RPMI7951 (cell line): ENCODE results near the gene CHTF18. TPM values are rescaled to one million over a fixed set of nuclear protein-coding genes. Genes with fewer than 3 reads are reported as not detected.
"Not testable (repeated sequence)": the region's sequence is repeated elsewhere in the genome, so short reads cannot be mapped to it uniquely, and the experiment has no call there.

Experiments
- DNase-seq: peaks from one replicate; pipeline ENCODE4 v3.0.0-alpha.2; 2012; ENCODE audit warnings: low read depth
- total RNA-seq: library from RNA; depleted of rRNA; stranded (reverse); fragments of >200 nt; shearing (Covaris generic); gene quantifications from 2 replicates; pipeline ENCODE4 v1.2.3, GENCODE V29; 2014

The CHTF18 gene
- total RNA-seq, 1 experiment from 2014 or later = 11.7 TPM

DNA sequence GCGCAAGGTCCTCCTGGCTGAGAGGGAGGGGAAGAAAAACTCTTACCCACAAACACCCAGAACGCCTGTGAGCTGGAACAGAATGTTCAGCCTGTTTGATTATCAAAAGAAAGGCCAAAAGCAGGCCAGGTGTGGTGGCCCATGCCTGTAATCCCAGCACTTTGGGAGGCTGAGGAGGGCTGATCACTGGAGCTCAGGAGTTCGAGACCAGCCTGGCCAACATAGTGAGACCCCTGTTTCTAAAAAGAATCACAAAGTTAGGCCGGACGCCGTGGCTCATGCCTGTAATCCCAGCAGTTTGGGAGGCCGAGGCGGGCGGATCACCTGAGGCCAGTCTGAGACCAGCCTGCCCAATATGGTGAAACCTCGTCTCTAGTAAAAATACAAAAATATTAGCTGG is 12.1 kb upstream of the CHTF18 start:
- not testable (repeated sequence) for DNase-seq

DNA sequence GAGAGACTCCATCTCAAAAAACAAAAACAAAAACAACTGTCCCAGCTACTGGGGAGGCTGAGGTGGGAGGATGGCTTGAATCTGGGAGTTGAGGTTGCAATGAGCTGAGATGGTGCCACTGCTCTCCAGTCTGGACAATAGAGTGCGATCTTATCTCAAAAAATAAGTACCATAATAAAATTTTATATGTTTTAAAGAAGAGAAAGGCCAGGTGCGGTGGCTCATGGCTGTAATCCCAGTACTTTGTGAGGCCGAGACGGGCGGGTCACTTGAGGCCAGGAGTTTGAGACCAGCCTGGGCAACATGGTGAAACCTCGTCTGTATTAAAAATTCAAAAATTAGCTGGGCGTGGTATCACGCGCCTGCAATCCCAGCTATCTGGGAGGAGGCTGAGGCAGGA is 11.6 kb upstream of the CHTF18 start:
- DNase-seq = no peak

DNA sequence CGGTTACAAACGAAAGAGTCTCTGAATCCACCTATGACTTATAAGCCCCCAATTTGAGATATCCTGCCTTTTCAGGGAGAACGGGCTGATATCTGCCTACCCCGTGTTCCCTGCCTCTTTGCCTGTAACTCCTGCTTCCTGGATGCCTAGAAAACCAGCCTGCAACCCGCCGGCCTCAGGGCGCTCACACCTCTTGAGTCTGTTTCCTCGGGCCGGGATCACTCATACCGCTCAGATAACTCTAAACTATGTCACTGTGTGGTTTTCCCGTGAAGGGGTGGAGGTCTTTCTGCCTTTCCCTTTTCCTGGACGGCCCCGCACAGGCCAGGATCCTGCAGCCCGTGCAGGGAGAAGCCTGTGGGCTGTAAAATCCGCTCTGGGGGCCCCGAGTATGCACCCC is 10.6 kb upstream of the CHTF18 start:
- no peak for DNase-seq

DNA sequence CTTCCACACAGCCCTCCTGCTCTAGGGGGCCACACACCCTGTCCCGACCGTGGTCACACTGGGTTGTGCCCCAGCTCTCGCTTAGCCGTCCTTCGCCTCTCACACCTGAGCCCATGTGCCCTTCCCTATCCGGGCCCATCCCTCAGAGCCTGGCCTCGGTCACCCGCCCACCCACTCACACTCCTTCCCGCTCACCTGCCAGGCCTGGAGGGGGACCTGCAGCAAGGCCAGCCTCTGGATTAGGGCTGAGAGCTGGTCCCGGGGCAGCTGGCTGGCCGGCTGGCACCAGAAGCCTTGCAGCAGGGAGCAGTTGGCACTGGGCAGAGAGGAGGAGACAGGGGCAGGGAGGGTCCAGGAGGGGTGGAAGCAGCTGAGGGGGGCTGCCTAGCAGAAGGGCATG is 10.0 kb upstream of the CHTF18 start:
- no peak for DNase-seq

DNA sequence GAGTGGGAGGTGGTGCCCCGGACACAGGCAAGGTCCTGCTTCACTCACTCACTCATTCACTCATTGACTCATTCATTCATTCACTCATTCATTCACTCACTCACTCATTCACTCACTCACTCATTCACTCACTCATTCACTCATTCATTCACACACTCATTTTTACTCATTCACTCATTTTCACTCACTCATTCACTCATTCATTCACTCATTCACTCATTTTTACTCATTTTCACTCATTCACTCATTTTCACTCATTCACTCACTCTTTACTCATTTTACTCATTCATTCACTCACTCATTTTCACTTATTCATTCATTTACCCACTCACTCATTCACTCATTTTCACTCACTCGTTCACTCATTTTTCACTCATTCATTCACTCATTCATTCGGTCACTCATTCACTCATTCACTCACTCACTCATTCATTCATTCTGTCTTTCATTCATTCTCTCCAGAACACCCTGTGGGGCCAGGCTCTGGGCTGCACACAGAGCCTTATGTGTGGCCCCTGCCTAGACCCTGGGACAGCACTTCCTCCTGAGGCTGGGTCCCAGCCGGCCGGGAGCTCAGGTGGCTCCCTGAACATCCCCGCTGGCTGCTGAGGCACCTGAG is 9.4 kb upstream of the CHTF18 start:
- no peak for DNase-seq

DNA sequence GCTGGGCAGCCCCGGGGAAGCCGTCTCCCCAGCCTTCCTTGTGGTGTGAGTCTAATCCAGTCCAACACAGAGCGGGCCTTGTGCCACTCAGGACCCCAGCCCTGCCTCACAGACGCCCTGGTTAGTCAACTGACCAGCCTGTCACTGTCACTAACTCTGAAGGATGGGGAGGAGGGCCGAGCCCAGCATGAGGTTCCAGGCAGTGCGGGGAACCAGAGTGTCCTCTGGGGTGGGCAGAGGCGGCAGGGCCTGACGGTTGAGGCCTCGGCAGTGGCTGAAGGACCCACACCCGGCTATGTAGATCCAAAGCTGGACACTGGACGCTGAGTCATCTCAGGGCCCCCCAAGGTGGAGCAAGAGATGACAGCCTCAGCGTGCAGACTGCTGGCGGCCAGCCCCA is 8.9 kb upstream of the CHTF18 start:
- DNase-seq = no peak

DNA sequence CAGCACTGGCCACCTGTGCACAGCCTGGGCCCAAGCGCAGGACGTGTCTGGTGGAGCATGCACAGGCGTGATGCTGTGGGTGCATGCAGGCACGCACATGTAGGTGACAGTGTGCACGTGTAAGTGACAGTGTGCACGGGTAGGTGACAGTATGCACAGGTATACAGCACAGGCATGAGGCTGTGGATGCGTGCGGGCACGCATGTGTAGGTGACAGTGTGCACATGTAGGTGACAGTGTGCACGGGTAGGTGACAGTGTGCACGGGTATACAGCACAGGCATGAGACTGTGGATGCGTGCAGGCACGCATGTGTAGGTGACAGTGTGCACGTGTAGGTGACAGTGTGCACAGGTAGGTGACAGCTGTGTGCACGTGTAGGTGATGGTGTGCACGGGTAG is 8.1 kb upstream of the CHTF18 start:
- no peak for DNase-seq

DNA sequence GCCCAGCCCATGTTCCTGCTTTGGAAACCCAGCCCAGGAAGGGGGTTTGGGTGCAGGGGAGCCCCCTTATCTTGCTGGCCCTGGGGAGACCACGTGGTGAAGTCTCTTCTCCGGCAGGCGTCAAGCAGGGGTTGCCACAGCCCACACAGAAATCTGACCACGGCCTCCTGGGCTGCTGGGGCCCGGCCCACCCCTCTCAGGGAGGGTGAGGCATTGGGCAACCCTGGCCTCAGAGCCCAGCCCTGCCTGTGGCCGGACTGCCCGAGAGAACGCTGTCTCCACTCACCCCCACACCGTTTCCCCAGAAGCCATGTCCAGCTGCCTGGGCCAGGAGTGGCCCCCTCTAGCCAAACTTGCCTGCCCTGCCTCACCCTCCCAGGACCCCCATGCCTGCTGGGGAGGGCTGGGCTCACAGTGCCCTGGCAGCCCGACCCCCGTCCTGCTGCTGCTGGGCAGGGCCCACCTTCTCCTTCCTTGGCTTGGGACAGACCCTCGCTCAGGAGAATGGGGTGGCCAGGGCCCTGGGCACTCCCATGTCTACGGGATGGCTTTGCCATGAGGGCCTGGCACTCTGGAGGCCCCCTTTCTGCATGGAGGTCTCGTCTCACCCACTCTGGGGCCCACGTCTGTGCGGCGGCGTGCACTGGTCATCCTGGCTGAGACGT is 6.9 kb upstream of the CHTF18 start:
- DNase-seq = no peak

DNA sequence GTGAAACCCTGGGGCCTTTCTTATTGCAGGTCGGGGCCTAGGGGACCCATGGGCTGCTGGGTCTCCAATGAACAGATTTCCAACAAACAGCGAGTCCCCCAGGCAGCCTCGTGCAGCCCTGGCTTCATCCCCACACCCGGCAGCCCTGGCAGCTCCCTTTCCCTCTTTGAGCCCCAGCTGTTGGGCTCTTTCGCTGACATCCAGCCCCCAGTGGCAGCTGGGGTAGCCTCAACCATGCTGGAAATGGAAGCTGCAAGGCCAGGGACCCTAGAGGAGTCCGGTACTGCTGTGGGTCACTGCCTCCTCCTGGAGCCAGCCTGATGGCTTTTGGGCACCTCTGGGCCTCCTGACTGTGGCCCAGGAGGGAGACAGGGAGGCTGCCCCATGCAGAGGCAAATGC is 6.2 kb upstream of the CHTF18 start:
- DNase-seq = no peak

DNA sequence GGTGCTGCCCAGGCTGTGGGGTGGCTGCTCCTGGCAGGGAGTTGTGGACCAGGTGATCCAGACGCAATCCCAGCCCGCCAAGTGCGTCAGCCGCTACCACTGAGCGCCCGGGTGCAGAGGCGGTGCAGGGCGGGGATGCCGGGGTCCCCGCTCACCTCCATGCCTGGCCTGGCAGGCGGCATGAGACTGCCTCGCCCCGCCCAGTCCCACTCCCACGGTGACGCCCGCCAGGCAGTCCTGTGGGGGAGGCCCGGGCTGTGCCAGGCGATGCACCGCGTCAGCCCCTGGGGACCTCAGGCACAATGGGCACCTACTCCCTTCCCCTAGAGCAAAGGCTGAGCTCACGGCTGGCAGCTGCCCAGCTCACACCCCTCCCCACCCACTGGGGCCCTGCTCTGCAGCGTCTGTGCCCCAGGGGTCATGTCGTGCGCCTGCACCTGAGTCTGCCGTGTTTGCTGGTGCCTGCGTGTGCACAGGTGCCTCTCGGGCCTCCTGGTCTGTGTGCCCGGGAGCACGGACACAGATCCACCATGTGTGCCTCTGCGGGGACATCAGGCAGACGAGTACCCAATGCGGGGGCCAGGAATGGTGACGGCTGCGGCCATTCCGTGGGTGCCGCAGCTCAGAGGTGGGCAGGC is 5.5 kb upstream of the CHTF18 start:
- DNase-seq = no peak

DNA sequence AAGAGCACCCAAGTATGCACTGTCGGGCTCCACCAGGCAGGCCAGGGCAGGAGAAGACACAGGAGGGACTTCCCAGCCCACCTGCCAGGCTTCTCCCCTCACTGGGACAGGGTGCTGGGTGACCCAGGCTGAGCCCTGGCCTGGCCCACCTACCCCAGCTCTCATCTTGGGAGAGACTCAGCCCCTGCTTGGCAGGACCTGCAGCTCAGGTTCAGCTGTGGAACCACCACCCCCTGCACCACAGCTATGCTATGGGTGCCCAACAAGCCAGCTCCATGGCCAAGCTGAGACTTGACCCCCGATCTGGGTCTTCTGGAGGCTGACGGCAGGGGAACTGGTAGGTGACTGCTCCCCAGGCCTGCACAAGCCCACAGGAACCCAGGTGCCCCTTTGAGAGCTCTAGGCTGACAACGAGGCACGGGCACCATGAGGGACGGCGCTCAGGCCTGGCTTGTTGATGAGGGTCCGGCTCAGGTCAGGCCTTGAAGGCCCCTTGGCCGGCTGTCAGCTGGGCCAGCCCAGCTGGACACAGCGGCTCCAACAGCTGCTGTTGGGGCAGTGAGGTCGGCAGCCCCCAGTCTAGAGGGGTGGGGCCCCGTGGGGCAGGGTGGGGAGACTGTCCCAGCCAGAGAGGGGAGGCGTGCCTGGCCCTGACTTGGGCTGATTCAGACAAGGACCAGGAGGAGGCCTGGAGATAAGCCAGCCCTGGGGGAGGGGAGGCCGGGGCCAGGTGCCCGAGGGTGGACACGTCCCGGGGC is 4.8 kb upstream of the CHTF18 start:
- DNase-seq = no peak

DNA sequence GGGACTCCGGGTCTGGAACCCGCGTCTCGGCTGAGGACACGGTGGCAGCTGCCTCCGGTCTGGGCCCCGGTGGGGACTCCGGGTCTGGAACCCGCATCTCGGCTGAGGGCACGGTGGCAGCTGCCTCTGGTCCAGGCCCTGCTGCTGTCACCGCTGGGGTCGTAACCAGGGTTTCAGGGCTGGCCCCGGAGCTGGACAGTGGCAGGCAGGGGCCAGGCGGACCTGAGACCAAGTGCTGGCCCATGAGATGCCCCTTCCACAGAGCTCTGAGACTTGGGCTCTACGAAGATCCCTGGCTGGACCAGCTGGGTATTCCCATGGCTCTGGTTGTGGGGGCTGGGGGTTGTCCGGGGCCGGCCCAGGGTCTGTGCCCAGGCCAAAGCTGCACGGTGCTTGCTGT is 4.0 kb upstream of the CHTF18 start:
- DNase-seq = no peak

DNA sequence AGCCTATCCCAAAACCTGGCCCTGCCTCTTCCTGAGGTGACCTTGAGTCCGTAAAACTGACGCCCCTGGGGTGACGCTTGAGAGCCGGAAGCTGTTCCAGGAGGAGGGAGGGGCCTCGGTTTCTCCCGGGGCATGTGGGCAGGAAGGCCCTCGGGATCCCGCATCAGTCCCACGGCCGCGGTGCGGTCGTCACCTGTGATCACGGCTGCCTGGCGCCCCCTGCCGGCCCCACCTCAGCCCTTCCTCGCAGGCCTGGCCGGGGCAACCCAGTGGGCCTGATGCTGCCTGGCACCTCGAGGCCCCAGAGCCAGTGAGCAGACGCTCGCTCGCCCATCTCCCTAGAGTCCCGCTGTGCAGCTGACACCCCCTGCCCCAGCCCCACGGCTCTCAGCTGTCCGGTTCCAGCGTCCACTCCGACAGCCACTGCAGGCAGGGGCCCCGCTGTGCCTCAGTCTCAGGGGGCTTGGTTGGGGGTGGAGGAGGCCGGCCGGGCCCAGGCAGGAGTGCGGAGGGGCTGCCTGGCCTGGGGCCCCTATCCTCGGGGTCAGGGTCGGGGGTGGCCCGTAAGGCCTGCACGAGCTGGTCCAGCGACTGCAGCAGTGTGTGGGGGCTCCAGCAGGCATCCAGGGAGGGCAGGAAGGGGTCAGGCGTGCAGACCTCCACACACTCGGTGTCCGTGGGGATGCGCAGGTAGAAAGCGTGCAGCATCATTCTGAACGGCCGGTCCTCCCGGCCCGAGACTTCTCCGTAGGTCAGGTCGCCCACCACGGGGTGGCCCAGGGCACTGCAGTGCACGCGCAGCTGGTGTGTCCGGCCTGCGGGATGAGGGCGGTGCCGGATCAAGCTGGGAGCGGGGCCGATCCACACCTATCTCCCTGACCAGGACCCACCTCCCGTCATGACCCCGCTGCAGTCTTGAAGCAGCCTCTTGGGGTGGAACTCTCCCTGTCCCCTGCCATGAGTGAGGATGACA is 2.6 kb upstream of the CHTF18 start:
- no peak for DNase-seq

DNA sequence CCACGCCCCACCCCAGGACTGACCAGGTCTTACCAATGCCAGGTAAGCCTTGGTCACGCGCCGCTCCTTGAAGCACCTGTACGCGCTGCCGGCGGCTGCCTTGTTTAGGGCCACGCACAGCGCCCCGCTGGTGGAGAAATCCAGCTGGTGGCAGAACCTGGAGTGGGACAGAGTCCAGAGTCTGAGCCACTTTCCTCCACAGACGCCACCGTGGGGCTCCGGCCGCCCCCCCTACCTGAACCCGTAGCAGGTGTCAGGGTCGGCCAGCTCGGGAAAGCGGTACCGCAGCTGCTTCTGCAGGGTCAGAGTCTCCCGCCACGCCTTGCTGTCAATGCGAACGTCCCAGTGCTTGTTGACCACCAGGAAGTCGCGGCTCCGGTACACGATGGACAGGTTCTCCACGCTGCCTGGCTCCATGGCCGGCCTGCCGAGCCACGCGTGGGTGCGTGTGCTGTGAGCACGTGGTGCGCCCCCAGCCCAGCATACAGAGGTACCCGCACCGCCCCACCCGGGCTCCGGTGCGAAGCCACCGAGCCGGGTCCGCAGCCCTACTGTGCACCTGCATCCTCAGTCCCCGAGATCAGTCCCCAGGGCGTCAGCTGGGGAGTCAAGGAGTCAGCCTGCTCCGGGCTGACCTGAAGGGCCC is 976 bp upstream of the CHTF18 start:
- DNase-seq = no peak

DNA sequence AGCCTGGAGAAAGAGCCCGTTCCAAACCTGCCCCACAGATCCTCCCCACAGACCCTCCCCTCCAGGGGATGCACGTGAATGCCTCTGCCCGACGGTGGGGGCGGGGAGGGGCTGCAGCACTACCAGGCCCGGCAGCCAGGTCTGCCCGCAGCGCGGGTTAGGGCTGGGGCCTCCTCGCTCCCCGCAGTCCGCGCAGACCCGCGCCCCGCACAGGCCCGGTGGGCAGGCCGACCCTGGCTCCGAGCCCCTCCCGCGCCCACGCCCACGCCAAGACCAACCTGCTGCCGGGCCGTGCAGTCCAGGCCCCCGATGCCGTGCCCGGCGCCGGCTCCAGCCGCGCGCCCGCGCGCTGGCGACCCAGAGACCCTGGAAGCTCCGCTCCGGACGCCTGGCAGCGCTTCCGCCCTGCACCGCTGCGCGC is 432 bp upstream of the CHTF18 start, which contains the start of gene RPUSD1:
RPUSD1 (minus strand) TSS at position 404 of the 421 bp plus-strand sequence. CDS start 644 bp downstream, outside the sequence.
- DNase-seq = no peak

DNA sequence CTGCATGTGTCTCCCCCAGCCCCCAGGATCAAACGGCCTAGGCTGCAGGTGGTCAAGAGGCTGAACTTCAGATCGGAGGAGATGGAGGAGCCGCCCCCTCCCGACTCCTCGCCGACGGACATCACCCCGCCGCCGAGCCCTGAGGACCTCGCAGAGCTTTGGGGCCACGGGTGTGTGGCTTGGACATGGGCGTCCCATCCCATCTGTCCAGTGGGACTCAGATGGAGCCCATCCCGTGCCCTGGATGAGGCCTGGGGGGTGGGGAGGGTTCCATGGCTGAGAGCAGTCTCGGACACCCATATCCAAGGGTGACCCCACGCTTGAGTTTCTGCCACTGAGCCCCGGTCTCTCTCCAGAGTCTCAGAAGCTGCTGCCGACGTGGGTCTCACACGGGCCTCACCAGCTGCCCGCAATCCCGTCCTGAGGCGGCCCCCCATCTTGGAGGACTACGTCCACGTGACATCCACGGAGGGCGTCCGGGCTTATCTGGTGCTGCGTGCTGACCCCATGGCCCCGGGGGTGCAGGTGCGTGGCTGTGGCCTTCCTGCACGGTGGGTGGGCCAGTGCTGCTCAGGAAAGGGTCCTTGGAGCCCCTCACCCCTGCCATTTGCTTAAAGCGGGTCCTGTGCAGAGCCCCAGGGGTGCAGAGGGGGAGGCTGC is 901 bp downstream of the CHTF18 start:
- DNase-seq = no peak

DNA sequence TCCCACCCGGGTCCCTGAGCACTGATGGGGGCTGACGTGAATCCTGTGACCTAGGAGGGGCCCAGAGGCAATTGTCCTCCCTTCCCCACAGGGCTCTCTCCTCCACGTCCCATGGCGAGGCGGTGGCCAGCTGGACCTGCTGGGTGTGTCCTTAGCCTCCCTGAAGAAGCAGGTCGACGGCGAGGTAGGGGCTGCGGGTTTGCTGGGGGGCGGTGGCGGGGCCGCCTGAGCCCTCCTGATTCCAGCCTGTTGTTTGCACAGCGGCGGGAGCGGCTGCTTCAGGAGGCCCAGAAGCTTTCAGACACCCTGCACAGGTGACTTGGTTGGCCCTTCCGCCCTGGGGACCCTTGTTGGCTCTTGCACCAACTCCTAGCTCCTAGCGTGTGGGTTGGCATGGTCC is 1.7 kb downstream of the CHTF18 start:
- DNase-seq = no peak

DNA sequence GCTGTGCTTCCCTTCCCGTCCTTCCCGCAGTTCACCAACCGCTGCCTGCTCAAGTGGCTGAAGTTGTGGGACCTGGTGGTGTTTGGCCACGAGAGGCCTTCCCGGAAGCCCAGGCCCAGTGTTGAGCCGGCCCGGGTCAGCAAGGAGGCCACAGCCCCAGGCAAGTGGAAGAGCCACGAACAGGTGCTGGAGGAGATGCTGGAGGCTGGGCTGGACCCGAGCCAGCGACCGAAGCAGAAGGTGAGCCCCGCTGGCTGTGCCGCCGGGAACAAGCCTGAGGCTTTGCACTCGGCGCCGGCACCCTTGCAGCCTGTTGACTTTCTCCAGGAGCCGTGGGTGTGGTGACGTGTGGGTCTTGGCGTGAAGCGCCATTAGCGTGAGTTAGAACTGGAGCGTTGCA is 2.7 kb downstream of the CHTF18 start:
- no peak for DNase-seq

DNA sequence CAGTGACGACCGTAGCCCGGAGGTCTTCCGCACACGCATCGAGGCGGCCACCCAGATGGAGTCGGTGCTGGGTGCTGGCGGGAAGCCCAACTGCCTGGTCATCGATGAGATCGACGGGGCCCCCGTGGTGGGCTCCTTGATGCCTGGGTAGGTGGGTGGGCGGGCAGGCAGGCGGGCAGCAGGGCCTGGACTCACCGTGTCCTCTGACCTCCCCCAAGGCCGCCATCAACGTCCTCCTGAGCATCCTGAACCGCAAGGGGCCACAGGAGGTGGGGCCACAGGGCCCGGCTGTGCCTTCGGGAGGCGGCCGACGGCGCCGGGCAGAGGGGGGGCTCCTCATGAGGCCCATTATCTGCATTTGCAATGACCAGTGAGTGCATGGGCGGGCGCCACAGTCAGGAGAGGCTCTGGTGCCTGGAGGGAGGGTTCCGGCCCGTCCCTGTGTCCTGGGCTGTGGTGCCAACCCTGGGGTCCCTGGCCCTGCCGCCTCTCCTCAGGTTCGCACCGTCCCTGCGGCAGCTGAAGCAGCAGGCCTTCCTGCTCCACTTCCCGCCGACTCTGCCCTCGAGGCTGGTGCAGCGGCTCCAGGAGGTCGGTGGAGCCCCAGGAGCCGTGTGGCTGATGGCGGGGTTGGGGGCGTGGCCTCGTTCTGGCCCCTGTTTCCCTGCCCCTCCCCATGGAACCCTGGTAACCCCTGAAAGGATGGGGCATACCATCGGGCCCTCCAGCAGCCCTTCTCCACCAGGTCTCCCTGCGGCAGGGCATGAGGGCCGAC is 4.0 kb downstream of the CHTF18 start:
- no peak for DNase-seq

DNA sequence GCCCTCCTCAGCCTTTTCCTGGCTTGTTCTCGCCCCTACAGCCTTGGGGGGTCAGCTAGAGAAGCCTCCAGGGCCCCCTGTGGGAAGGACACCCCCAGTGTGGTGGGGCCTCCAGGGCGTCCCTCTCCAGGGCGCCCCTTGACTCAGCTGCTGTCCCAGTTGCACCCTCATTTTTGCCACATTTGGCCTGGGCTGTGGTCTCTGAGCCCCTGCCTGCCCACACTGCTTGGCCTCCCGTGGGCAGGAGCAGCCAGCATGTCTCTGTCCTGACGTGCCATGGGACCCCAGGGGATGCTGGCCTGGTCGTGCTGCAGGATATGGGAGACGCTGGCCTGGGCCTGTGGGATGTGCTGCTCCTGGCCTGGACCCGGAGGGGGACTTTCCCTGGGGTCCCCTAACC is 5.0 kb downstream of the CHTF18 start:
- no peak for DNase-seq
